KMS-11 (cell line): Measurements from ENCODE around the gene SPATA6L.
"Not testable (repeated sequence)": the region's sequence is repeated elsewhere in the genome, so short reads cannot be mapped to it uniquely, and the experiment has no call there.

ENCODE experiments used
- H2AFZ ChIP-seq: fragments of 200-600 bp; sonication (generic); 2 replicates; pipeline ENCODE4 v1.6.1; 2016; ENCODE audit warnings: antibody characterized with exemption, mixed run types, low read depth
- H3K27ac ChIP-seq: fragments of 200-600 bp; sonication (generic); 2 replicates; pipeline ENCODE4 v1.6.1; 2016; ENCODE audit warnings: mild to moderate bottlenecking, mixed run types
- H3K27me3 ChIP-seq: fragments of 200-600 bp; sonication (generic); 2 replicates; pipeline ENCODE4 v1.6.1; 2017; ENCODE audit warnings: mild to moderate bottlenecking, low read depth, mixed run types, moderate library complexity; ENCODE audit not compliant: insufficient read depth
- H3K36me3 ChIP-seq: fragments of 200-600 bp; sonication (generic); 2 replicates; pipeline ENCODE4 v1.6.1; 2017; ENCODE audit warnings: mild to moderate bottlenecking, mixed run types; ENCODE audit not compliant: insufficient read depth
- H3K4me1 ChIP-seq: fragments of 200-600 bp; sonication (generic); 2 replicates; pipeline ENCODE4 v1.6.1; 2016; ENCODE audit warnings: mild to moderate bottlenecking, low read depth, mixed run types; ENCODE audit not compliant: poor library complexity, severe bottlenecking
- H3K4me2 ChIP-seq: fragments of 200-600 bp; sonication (generic); 2 replicates; pipeline ENCODE4 v1.7.0; 2016; ENCODE audit warnings: mild to moderate bottlenecking, mixed run types
- H3K4me3 ChIP-seq: fragments of 200-600 bp; sonication (generic); IDR thresholded peaks from 2 replicates; pipeline ENCODE4 v1.6.1; 2017; ENCODE audit warnings: low read depth, low read length, mixed read lengths; ENCODE audit not compliant: insufficient read depth
- H3K79me2 ChIP-seq: fragments of 200-600 bp; sonication (generic); 2 replicates; pipeline ENCODE4 v1.6.1; 2016; ENCODE audit warnings: low read depth, mixed run types; ENCODE audit not compliant: insufficient read depth
- H3K9ac ChIP-seq: fragments of 200-600 bp; sonication (generic); 2 replicates; pipeline ENCODE4 v1.6.1; 2016; ENCODE audit warnings: mild to moderate bottlenecking, mixed run types
- H4K20me1 ChIP-seq: fragments of 200-600 bp; sonication (generic); 2 replicates; pipeline ENCODE4 v1.6.1; 2016; ENCODE audit warnings: mild to moderate bottlenecking, mixed run types; ENCODE audit not compliant: insufficient read depth
- CTCF ChIP-seq: fragments of 200-600 bp; sonication (generic); conservative IDR thresholded peaks from 2 replicates; pipeline ENCODE4 v1.6.1; 2017; ENCODE audit warnings: low read depth, mild to moderate bottlenecking, antibody characterized with exemption, low read length, moderate library complexity, mixed read lengths

Gene SPATA6L

GRCh38 chr9:4615778-4616177 is 50.5 kb downstream of the SPATA6L start:
- TF ChIP-seq CTCF, result no peak

DNA sequence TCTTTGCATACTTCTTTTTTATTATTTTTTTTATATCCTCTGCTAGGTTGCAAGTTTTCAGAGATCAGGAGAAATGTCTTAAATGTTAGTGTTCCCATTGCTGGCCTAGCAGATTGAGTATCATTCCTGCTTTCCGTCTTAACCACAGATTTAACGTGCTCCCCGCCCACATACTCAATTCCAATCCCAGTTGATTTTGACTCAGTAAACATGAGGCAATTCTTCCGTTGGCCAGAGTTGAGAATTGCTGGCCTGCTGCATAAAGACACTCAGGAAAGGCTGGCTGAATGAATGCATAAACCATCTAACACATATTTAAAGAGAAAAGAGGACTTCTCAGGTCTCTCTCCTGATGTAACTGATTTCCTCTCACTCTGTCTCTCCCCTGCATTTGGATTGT is 51.0 kb downstream of the SPATA6L start:
- Histone ChIP-seq H3K27me3 (no peaks in the 10 kb centered on the region), H3K9ac (no peak overlapping the region), H3K4me3 (no peak overlapping the region), H3K4me1 (no peaks in the 10 kb centered on the region), H4K20me1 (no peaks in the 10 kb centered on the region), H3K4me2 (no peak overlapping the region), H3K36me3 (no peaks in the 10 kb centered on the region), H3K27ac (no peak overlapping the region), H2AFZ (no peak overlapping the region), H3K79me2 (no peaks in the 10 kb centered on the region)
- TF ChIP-seq CTCF, result no peak

More at GRCh38 chr9:4615778-4616177, 50.5 kb downstream of the SPATA6L start:
- H3K4me3 ChIP-seq, result no peak overlapping the region
- H3K4me2 ChIP-seq, result no peak overlapping the region
- H3K4me1 ChIP-seq, result no peaks in the 10 kb centered on the region
- H3K9ac ChIP-seq, result no peak overlapping the region
- no peak overlapping the region for H2AFZ ChIP-seq
- H4K20me1 ChIP-seq, result no peaks in the 10 kb centered on the region
- H3K27ac ChIP-seq, result no peak overlapping the region
- H3K27me3 ChIP-seq, result no peaks in the 10 kb centered on the region
- no peaks in the 10 kb centered on the region for H3K79me2 ChIP-seq
- no peaks in the 10 kb centered on the region for H3K36me3 ChIP-seq

GRCh38 chr9:4614627-4615026 is 51.7 kb downstream of the SPATA6L start:
- Histone ChIP-seq H3K36me3 (no peaks in the 10 kb centered on the region), H3K4me1 (no peaks in the 10 kb centered on the region), H3K79me2 (no peaks in the 10 kb centered on the region), H3K27ac (no peak overlapping the region), H3K9ac (no peak overlapping the region), H3K27me3 (no peaks in the 10 kb centered on the region), H3K4me2 (no peak overlapping the region), H2AFZ (no peak overlapping the region), H3K4me3 (no peak overlapping the region), H4K20me1 (no peaks in the 10 kb centered on the region)
- TF ChIP-seq CTCF, result no peak

DNA sequence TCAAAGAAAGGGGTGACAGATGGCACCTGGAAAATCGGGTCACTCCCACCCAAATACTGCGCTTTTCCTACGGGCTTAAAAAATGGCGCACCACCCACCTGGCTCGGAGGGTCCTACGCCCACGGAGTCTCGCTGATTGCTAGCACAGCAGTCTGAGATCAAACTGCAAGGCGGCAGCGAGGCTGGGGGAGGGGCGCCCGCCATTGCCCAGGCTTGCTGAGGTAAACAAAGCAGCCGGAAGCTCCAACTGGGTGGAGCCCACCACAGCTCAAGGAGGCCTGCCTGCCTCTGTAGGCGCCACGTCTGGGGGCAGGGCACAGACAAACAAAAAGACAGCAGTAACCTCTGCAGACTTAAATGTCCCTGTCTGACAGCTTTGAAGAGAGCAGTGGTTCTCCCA is 60.2 kb downstream of the SPATA6L start:
- not testable (repeated sequence) for H3K4me2 ChIP-seq, H4K20me1 ChIP-seq, H3K79me2 ChIP-seq, H3K4me1 ChIP-seq, H3K36me3 ChIP-seq, H3K4me3 ChIP-seq, H3K27ac ChIP-seq, H3K27me3 ChIP-seq, H3K9ac ChIP-seq, H2AFZ ChIP-seq

- peak; percentile 82 for TF ChIP-seq CTCF
Measured at GRCh38 chr9:4604678-4605095, 61.6 kb downstream of the SPATA6L start.

More at GRCh38 chr9:4604678-4605095, 61.6 kb downstream of the SPATA6L start:
- Histone ChIP-seq H3K4me3 (no peak overlapping the region), H4K20me1 (no peaks in the 10 kb centered on the region), H3K27ac (no peak overlapping the region), H3K4me2 (no peak overlapping the region), H3K9ac (no peak overlapping the region), H3K4me1 (no peaks in the 10 kb centered on the region), H3K79me2 (no peaks in the 10 kb centered on the region), H3K27me3 (no peaks in the 10 kb centered on the region), H2AFZ (no peak overlapping the region), H3K36me3 (no peaks in the 10 kb centered on the region)
